ENCODE measurements around the gene CFAP45. TPM values are rescaled to one million over a fixed set of nuclear protein-coding genes. Genes with fewer than 3 reads are reported as not detected.

Gene CFAP45
- total and polyA plus RNA-seq, 9 of the 15 experiments (the other 6 are each of a cell fraction or from before 2014, with no cell fraction given): 0.65 to 2.4 (median 1.5) TPM

DNA sequence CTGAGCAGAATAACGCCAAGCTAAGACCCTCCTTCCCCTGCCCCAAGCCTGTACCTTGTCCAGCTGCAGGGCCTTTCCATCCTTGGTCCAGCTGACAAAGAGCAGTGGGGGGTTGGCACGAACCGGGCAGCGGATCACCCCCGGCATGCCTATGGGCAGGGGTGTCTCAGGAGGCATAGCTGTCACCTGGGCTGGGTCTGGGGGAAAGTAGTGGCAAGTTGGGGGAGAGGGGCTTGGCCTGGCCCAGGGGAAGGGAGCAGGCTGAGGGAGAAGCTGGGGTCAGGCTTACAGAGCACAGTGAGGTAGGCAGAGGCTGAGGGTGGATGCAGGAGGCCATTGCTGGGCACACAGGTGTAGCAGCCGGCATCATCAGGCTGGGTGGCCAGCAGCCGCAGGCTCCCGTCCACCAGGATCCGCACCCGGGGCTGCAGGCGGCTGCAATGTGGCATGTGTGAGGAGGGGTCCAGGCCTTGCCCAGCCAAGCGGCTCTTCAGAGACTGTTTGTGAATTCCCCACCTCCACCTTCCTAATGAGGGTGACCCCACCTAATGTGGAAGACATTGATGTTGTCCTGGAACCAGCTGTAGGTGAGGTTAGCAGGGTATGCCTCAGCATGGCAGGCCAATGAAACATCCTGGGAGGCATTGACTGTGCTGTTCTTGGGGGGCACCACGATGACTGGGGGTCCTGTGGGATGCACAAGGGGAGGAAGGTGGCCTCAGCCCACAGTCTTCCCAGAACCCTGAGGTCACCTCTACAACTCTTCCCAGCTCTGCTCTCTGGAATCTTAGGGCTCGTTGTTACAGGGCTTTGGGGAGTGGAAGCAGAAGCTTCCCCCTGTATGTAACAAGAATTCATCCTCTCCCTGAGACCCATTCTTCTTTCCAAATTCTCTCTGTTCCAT is 34.4 kb upstream of the CFAP45 start:
- Histone ChIP-seq H3K4me3 (no peak overlapping the region), H3K79me2 (ENCODE audit: control insufficient read depth, insufficient read depth, low read length) (no peaks in the 10 kb centered on the region), H3K27me3 (ENCODE audit: control insufficient read depth in 2 of 2, insufficient read depth in 2 of 2, low read length in 2 of 2) (peaks cover 11 to 57% of the 10 kb centered on the region in 2 experiments), H2AFZ (ENCODE audit: low read depth, low read length) (no peak overlapping the region), H4K20me1 (replicated peaks; ENCODE audit: control insufficient read depth, insufficient read depth, low read length) (peaks cover 3% of the 10 kb centered on the region; the same call in 1 of the 2 replicates), H3K27ac (ENCODE audit: extremely low read depth, low read depth, low read length) (no peak overlapping the region), H3K36me3 (ENCODE audit: control insufficient read depth, insufficient read depth, low read length) (no peaks in the 10 kb centered on the region), H3K4me1 (replicated peaks in 1 of 2; ENCODE audit: control insufficient read depth in 2 of 2, insufficient read depth in 2 of 2, low read length in 2 of 2) (peaks cover 4 to 34% of the 10 kb centered on the region in 2 experiments; a peak in 4 of 5 replicates), H3K9me3 (replicated peaks; ENCODE audit: control insufficient read depth, insufficient read depth, low read depth, low read length) (no peaks in the 10 kb centered on the region), H3K4me2 (ENCODE audit: insufficient read depth, low read length) (no peak overlapping the region), H3K9me1 (ENCODE audit: control insufficient read depth, insufficient read depth, low read length) (no peaks in the 10 kb centered on the region), H3K9ac (ENCODE audit: insufficient read depth in 1 of 2, low read depth in 2 of 2, low read length in 2 of 2) (no peak overlapping the region)
- POLR2A ChIA-PET: interaction anchor here (1.7 kb wide), 1 partner anchor 11 kb away, joined by 5 read pairs; the partner anchor contains the start of gene IGSF9
- CTCF ChIA-PET (ENCODE audit: low intra/inter-chr PET ratio): interaction anchor here (6.5 kb wide), 1 partner anchor 72 kb away, joined by 75 read pairs; no protein-coding TSS in a partner anchor
- no TSS peak for BruUV-seq (replicated peaks)
- ATAC-seq (no peak), FAIRE-seq (no peak), DNase-seq (ENCODE audit: extremely low read depth in 1 of 4, low spot score in 3 of 4) (no peak)
- WGBS (ENCODE audit: insufficient coverage, low coverage, missing lambda C conversion rate): 7% methylated on average over 14 of the region's 14 CpGs
- intact Hi-C loops (cut with micrococcal nuclease) (loop anchor here (5.0 kb wide), 2 partner anchors 137 to 148 kb away; partner anchors contain the start of gene KCNJ9), in situ Hi-C loops (cut with MboI) (loop anchor here (5.0 kb wide), 1 partner anchor 73 kb away; no protein-coding TSS in a partner anchor)
- no peak for TF ChIP-seq STAT5B (CRISPR knock-in tag; IDR thresholded peaks at IDR 0.05)
- TF ChIP-seq, protein P1, sequence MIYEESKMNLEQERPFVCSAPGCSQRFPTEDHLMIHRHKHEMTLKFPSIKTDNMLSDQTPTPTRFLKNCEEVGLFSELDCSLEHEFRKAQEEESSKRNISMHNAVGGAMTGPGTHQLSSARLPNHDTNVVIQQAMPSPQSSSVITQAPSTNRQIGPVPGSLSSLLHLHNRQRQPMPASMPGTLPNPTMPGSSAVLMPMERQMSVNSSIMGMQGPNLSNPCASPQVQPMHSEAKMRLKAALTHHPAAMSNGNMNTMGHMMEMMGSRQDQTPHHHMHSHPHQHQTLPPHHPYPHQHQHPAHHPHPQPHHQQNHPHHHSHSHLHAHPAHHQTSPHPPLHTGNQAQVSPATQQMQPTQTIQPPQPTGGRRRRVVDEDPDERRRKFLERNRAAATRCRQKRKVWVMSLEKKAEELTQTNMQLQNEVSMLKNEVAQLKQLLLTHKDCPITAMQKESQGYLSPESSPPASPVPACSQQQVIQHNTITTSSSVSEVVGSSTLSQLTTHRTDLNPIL (CRISPR knock-in tag; IDR thresholded peaks at IDR 0.05): no peak
- TF ChIP-seq, protein P2, sequence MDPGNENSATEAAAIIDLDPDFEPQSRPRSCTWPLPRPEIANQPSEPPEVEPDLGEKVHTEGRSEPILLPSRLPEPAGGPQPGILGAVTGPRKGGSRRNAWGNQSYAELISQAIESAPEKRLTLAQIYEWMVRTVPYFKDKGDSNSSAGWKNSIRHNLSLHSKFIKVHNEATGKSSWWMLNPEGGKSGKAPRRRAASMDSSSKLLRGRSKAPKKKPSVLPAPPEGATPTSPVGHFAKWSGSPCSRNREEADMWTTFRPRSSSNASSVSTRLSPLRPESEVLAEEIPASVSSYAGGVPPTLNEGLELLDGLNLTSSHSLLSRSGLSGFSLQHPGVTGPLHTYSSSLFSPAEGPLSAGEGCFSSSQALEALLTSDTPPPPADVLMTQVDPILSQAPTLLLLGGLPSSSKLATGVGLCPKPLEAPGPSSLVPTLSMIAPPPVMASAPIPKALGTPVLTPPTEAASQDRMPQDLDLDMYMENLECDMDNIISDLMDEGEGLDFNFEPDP (CRISPR knock-in tag; IDR thresholded peaks at IDR 0.05): no peak
- TF ChIP-seq SMAD3 (CRISPR knock-in tag; conservative IDR thresholded peaks at IDR 0.05): no peak
- no peak for TF ChIP-seq SRSF3 (IDR thresholded peaks at IDR 0.05; ENCODE audit: insufficient read depth, low read length)
- TF ChIP-seq, protein P3, sequence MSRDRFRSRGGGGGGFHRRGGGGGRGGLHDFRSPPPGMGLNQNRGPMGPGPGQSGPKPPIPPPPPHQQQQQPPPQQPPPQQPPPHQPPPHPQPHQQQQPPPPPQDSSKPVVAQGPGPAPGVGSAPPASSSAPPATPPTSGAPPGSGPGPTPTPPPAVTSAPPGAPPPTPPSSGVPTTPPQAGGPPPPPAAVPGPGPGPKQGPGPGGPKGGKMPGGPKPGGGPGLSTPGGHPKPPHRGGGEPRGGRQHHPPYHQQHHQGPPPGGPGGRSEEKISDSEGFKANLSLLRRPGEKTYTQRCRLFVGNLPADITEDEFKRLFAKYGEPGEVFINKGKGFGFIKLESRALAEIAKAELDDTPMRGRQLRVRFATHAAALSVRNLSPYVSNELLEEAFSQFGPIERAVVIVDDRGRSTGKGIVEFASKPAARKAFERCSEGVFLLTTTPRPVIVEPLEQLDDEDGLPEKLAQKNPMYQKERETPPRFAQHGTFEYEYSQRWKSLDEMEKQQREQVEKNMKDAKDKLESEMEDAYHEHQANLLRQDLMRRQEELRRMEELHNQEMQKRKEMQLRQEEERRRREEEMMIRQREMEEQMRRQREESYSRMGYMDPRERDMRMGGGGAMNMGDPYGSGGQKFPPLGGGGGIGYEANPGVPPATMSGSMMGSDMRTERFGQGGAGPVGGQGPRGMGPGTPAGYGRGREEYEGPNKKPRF (IDR thresholded peaks at IDR 0.05; ENCODE audit: low read depth, low read length): no peak
- TF ChIP-seq ZNF668 (CRISPR knock-in tag; IDR thresholded peaks at IDR 0.05): no peak
- TF ChIP-seq, protein P4, sequence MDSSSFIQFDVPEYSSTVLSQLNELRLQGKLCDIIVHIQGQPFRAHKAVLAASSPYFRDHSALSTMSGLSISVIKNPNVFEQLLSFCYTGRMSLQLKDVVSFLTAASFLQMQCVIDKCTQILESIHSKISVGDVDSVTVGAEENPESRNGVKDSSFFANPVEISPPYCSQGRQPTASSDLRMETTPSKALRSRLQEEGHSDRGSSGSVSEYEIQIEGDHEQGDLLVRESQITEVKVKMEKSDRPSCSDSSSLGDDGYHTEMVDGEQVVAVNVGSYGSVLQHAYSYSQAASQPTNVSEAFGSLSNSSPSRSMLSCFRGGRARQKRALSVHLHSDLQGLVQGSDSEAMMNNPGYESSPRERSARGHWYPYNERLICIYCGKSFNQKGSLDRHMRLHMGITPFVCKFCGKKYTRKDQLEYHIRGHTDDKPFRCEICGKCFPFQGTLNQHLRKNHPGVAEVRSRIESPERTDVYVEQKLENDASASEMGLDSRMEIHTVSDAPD (CRISPR knock-in tag; IDR thresholded peaks at IDR 0.05): no peak
- TF ChIP-seq, protein P5, sequence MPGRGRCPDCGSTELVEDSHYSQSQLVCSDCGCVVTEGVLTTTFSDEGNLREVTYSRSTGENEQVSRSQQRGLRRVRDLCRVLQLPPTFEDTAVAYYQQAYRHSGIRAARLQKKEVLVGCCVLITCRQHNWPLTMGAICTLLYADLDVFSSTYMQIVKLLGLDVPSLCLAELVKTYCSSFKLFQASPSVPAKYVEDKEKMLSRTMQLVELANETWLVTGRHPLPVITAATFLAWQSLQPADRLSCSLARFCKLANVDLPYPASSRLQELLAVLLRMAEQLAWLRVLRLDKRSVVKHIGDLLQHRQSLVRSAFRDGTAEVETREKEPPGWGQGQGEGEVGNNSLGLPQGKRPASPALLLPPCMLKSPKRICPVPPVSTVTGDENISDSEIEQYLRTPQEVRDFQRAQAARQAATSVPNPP (IDR thresholded peaks at IDR 0.05; ENCODE audit: borderline replicate concordance, insufficient read depth, insufficient read length): no peak
- TF ChIP-seq ZNF77 (CRISPR knock-in tag; IDR thresholded peaks at IDR 0.05): no peak
- no peak for TF ChIP-seq DPF2 (IDR thresholded peaks at IDR 0.05)

Measured in K562 (cell line).